ENCODE measurements around the gene FAM219A. TPM values are rescaled to one million over a fixed set of nuclear protein-coding genes. Genes with fewer than 3 reads are reported as not detected.

Gene FAM219A
- total RNA-seq, 4 donors from 2014 or later, result 2.3 to 33.0 (median 14.9) TPM

- no peaks in the 10 kb centered on the region for H3K9me3 ChIP-seq
- TF ChIP-seq POLR2A (IDR thresholded peaks at IDR 0.05), result no peak
- no peak for TF ChIP-seq CTCF (IDR thresholded peaks at IDR 0.05)
- H3K36me3 ChIP-seq, result no peaks in the 10 kb centered on the region
- no peak overlapping the region for H3K27ac ChIP-seq
- no peak for DNase-seq
- no peaks in the 10 kb centered on the region for H3K27me3 ChIP-seq
- intact Hi-C loops (cut with DNase I; ENCODE audit: low total_unique reads), result no loop called here
- no peaks in the 10 kb centered on the region for H3K4me1 ChIP-seq
- H3K4me3 ChIP-seq, result no peak overlapping the region
Measured at GRCh38 chr9:34505370-34506120, 47.2 kb upstream of the FAM219A start.

GRCh38 chr9:34503406-34503805 is 45.0 kb upstream of the FAM219A start:
- DNase-seq, result no peak
- Histone ChIP-seq H3K4me1 (no peaks in the 10 kb centered on the region), H3K27ac (no peak overlapping the region)

GRCh38 chr9:34502891-34503290 is 44.5 kb upstream of the FAM219A start:
- no peak overlapping the region for H3K4me3 ChIP-seq
- intact Hi-C loops (cut with DNase I; ENCODE audit: low total_unique reads), result loop anchor here (5.0 kb wide), 1 partner anchor 101 kb away; no protein-coding TSS in a partner anchor
- H3K36me3 ChIP-seq, result no peaks in the 10 kb centered on the region
- DNase-seq, result no peak
- TF ChIP-seq CTCF (IDR thresholded peaks at IDR 0.05) (no peak), POLR2A (IDR thresholded peaks at IDR 0.05) (no peak)
- H3K27me3 ChIP-seq, result no peaks in the 10 kb centered on the region
- H3K9me3 ChIP-seq, result no peaks in the 10 kb centered on the region
- H3K4me1 ChIP-seq, result no peaks in the 10 kb centered on the region
- no peak overlapping the region for H3K27ac ChIP-seq

More at GRCh38 chr9:34503406-34503805, 45.0 kb upstream of the FAM219A start:
- H3K36me3 ChIP-seq, result no peaks in the 10 kb centered on the region
- no peaks in the 10 kb centered on the region for H3K9me3 ChIP-seq
- intact Hi-C loops (cut with DNase I; ENCODE audit: low total_unique reads), result loop anchor here (5.0 kb wide), 1 partner anchor 101 kb away; no protein-coding TSS in a partner anchor
- TF ChIP-seq POLR2A (IDR thresholded peaks at IDR 0.05), result no peak
- no peak for TF ChIP-seq CTCF (IDR thresholded peaks at IDR 0.05)
- no peaks in the 10 kb centered on the region for H3K27me3 ChIP-seq
- H3K4me3 ChIP-seq, result no peak overlapping the region

- intact Hi-C loops (cut with DNase I; ENCODE audit: low total_unique reads), result loop anchor here (5.0 kb wide), 1 partner anchor 100 kb away; no protein-coding TSS in a partner anchor
- H3K27ac ChIP-seq, result no peak overlapping the region
- DNase-seq, result no peak
Measured at GRCh38 chr9:34502471-34502870, 44.1 kb upstream of the FAM219A start.

More at GRCh38 chr9:34502471-34502870, 44.1 kb upstream of the FAM219A start:
- Histone ChIP-seq H3K9me3 (no peaks in the 10 kb centered on the region), H3K27me3 (no peaks in the 10 kb centered on the region), H3K4me1 (no peaks in the 10 kb centered on the region), H3K36me3 (no peaks in the 10 kb centered on the region), H3K4me3 (no peak overlapping the region)
- no peak for TF ChIP-seq CTCF (IDR thresholded peaks at IDR 0.05)
- no peak for TF ChIP-seq POLR2A (IDR thresholded peaks at IDR 0.05)

Data from uterus (tissue), 4 donors.